Endothelial cell of umbilical vein (primary cell): ENCODE results near the gene TRIM37. TPM values are rescaled to one million over a fixed set of nuclear protein-coding genes. Genes with fewer than 3 reads are reported as not detected.

Experiments
- BruUV-seq: library from RNA; stranded (reverse); fragments of 400-500 nt; replicated peaks from 2 replicates; lab custom pipeline; 2021; lab: Mats Ljungman, UMichigan
- CTCF ChIA-PET: fragments of 300-600, 350-600 bp; sonication (Branson Sonifier 250); formaldehyde crosslinking; loops from one replicate; lab custom pipeline; 2021; ENCODE audit warnings: antibody characterized with exemption, inconsistent platforms; lab: Charles Lee
- POLR2A ChIA-PET: fragments of 300-600, 350-600 bp; sonication (Branson Sonifier 250); formaldehyde crosslinking; loops from one replicate; lab custom pipeline; 2021; ENCODE audit warnings: antibody characterized with exemption, inconsistent platforms; lab: Charles Lee
- DNase-seq: peaks from one replicate; pipeline ENCODE4 v3.0.0-alpha.2; 2011; ENCODE audit warnings: low read depth, low spot score
- FAIRE-seq: peaks from 2 replicates; lab custom pipeline; 2011; peaks lifted over from hg19 to GRCh38; lab: Jason Lieb, UNC
- H2AFZ ChIP-seq: 2 replicates; pipeline ENCODE4 v1.6.0; 2012; ENCODE audit warnings: low read depth, low read length, control low read depth, inconsistent platforms
- H3K27ac ChIP-seq: 2 replicates; pipeline ENCODE4 v1.5.1; 2011; ENCODE audit warnings: low read depth, mild to moderate bottlenecking, control low read depth, low read length, moderate library complexity; ENCODE audit not compliant: insufficient read depth
- H3K27me3 ChIP-seq, 2 experiments: 2 replicates each; pipeline versions ENCODE4 v1.6.0 to v1.6.1; 2011; ENCODE audit warnings: low read length in 2 of 2, mixed read lengths in 1 of 2; ENCODE audit not compliant: control insufficient read depth in 2 of 2, insufficient read depth in 2 of 2
- H3K36me3 ChIP-seq, 2 experiments: 2 replicates in 1 of 2; 3 replicates in 1 of 2; pipeline ENCODE4 v1.5.1; 2011; ENCODE audit warnings: low read length in 2 of 2, mild to moderate bottlenecking in 1 of 2, moderate library complexity in 1 of 2; ENCODE audit not compliant: control insufficient read depth in 2 of 2, insufficient read depth in 2 of 2; ENCODE audit errors: extremely low read depth in 1 of 2
- H3K4me1 ChIP-seq: 3 replicates; pipeline ENCODE4 v1.5.1; 2011; ENCODE audit warnings: mild to moderate bottlenecking, low read length; ENCODE audit not compliant: control insufficient read depth, insufficient read depth; ENCODE audit errors: extremely low read depth
- H3K4me2 ChIP-seq: 2 replicates; pipeline ENCODE4 v1.6.1; 2011; ENCODE audit warnings: low read length, control low read depth, mixed read lengths; ENCODE audit not compliant: insufficient read depth
- H3K4me3 ChIP-seq, 3 experiments: fragments of 200-600 bp in 1 of 3; sonication (generic), shearing (Covaris generic) in 1 of 3; replicated peaks in 1 of 3; 2 replicates each; pipeline ENCODE4 v1.5.1; 2011 to 2016; ENCODE audit warnings: control low read depth in 3 of 3, low read length in 3 of 3, mild to moderate bottlenecking in 2 of 3, inconsistent platforms in 1 of 3, low read depth in 1 of 3, moderate library complexity in 1 of 3; ENCODE audit not compliant: insufficient read depth in 1 of 3
- H3K79me2 ChIP-seq: 2 replicates; pipeline ENCODE4 v1.6.0; 2012; ENCODE audit warnings: low read length, inconsistent platforms; ENCODE audit not compliant: control insufficient read depth, insufficient read depth
- H3K9ac ChIP-seq: replicated peaks from 2 replicates; pipeline ENCODE3; 2011; ENCODE audit warnings: low read length, control low read depth; ENCODE audit not compliant: insufficient read depth; ENCODE audit errors: extremely low read depth
- H3K9me1 ChIP-seq: replicated peaks from 3 replicates; pipeline ENCODE4 v1.6.0; 2011; ENCODE audit warnings: mild to moderate bottlenecking, low read length; ENCODE audit not compliant: control insufficient read depth, insufficient read depth; ENCODE audit errors: extremely low read depth
- H3K9me3 ChIP-seq: replicated peaks from 2 replicates; pipeline ENCODE4 v1.5.1; 2012; ENCODE audit warnings: low read length, inconsistent platforms; ENCODE audit not compliant: control insufficient read depth, insufficient read depth
- H4K20me1 ChIP-seq: replicated peaks from 2 replicates; pipeline ENCODE3; 2011; ENCODE audit warnings: mild to moderate bottlenecking, low read length; ENCODE audit not compliant: control insufficient read depth, insufficient read depth; ENCODE audit errors: extremely low read depth
- EZH2 ChIP-seq: IDR thresholded peaks from 2 replicates; pipeline ENCODE4 v1.6.1; 2012; ENCODE audit warnings: borderline replicate concordance, low read depth, mild to moderate bottlenecking, moderate library complexity, low read length, inconsistent platforms; ENCODE audit not compliant: severe bottlenecking
- FOS ChIP-seq: IDR thresholded peaks from 2 replicates; pipeline ENCODE4 v1.6.1; 2011; ENCODE audit warnings: mild to moderate bottlenecking, low read length, moderate library complexity, borderline replicate concordance; ENCODE audit not compliant: insufficient read depth
- GATA2 ChIP-seq: IDR thresholded peaks from 2 replicates; pipeline ENCODE4 v1.7.0; 2011; ENCODE audit warnings: low read depth, mild to moderate bottlenecking, moderate library complexity, mixed read lengths, low read length; ENCODE audit not compliant: insufficient read length, insufficient read depth
- JUN ChIP-seq: IDR thresholded peaks from 2 replicates; pipeline ENCODE4 v1.6.1; 2011; ENCODE audit warnings: borderline replicate concordance, low read depth; ENCODE audit not compliant: insufficient read length, insufficient read depth
- MAX ChIP-seq: IDR thresholded peaks from 2 replicates; pipeline ENCODE4 v1.6.1; 2011; ENCODE audit not compliant: insufficient read depth, insufficient read length
- MYC ChIP-seq: IDR thresholded peaks from one replicate; pipeline ENCODE4 v1.6.1; 2011; ENCODE audit warnings: mild to moderate bottlenecking, low read depth, low read length
- POLR2A ChIP-seq: IDR thresholded peaks from 2 replicates; pipeline ENCODE4 v1.6.1; 2012; ENCODE audit warnings: low read depth, mild to moderate bottlenecking, control low read depth, low read length
- POLR2AphosphoS5 ChIP-seq: IDR thresholded peaks from 2 replicates; pipeline ENCODE4 v1.6.1; 2012; ENCODE audit warnings: low read depth, mild to moderate bottlenecking, control low read depth, low read length, moderate library complexity; ENCODE audit not compliant: insufficient read depth
- dilution Hi-C: fragments of 300-500 bp; cut with MboI; formaldehyde crosslinking; loops from one replicate; pipeline ENCODE4 v1.15.0; 2019; ENCODE audit warnings: low sequenced_read_pairs; ENCODE audit not compliant: extremely low pct_ligation_motif_present
- intact Hi-C: fragments of 100-400 bp; cut with micrococcal nuclease; formaldehyde crosslinking; loops from one replicate; pipeline ENCODE4 v1.10.0; 2022
- polyA plus RNA-seq, 4 experiments: library from polyadenylated mRNA; depleted of rRNA in 3 of 4; stranded (reverse) in 3 of 4; unstranded in 1 of 4; fragments of >200 nt; gene quantifications; 2 replicates each; pipeline versions ENCODE4 v1.2.1 to v1.2.3, GENCODE V29; 2011 to 2012; ENCODE audit warnings: missing spikeins in 1 of 4
- total RNA-seq: library from RNA; stranded (reverse); gene quantifications from 2 replicates; pipeline ENCODE4 v1.2.3, GENCODE V29; 2021
- TF ChIP-seq, protein P1 (sequence below), 2 donors: IDR thresholded peaks; 1 replicate in 1 of 2; 2 replicates in 1 of 2; pipeline ENCODE4 v1.5.1; 2011; ENCODE audit warnings: low read length in 2 of 2, mild to moderate bottlenecking in 2 of 2, moderate library complexity in 2 of 2, control low read depth in 1 of 2, inconsistent platforms in 1 of 2, low read depth in 1 of 2; ENCODE audit not compliant: insufficient read depth in 1 of 2; ENCODE audit errors: extremely low read depth in 1 of 2

The TRIM37 gene
- total and polyA plus RNA-seq, 2 donors (not counting 3 experiments of a cell fraction or from before 2014, with no cell fraction given): 18.8 to 41.9 TPM

DNA sequence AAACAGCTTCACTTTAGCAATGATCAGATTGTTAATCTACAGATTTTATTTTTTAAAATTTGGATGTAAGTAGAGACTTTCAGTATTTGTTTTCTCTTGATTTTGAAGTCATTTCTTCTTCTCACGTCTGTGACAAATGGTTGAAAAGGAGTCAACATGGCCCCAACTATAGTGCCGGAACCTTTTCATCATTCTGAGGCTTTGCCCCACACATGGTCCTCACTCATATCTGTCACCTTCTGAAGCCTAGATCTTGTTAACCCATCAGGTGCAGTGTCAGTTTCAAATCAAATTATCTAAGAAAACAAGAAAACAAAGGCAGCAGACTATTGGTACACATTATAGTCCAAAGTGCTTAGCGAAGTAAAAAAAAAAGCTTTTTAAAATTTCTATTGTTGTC lies 124.1 kb downstream of the TRIM37 start:
- FAIRE-seq (no peak), DNase-seq (no peak)
- H3K79me2 ChIP-seq: no peaks in the 10 kb centered on the region
- no peaks in the 10 kb centered on the region for H3K27me3 ChIP-seq
- intact Hi-C loops: no loop called here
- no peaks in the 10 kb centered on the region for H4K20me1 ChIP-seq
- no peak overlapping the region for H3K4me3 ChIP-seq
- H3K4me2 ChIP-seq: no peak overlapping the region
- ChIA-PET CTCF (no interaction called here), POLR2A (interaction anchor here (0.5 to 1.1 kb wide), 2 partner anchors 146 to 352 kb away, joined by 3 to 6 read pairs; no protein-coding TSS in a partner anchor)
- no peaks in the 10 kb centered on the region for H3K9me3 ChIP-seq
- no peak overlapping the region for H2AFZ ChIP-seq
- no peaks in the 10 kb centered on the region for H3K36me3 ChIP-seq
- H3K27ac ChIP-seq: no peak overlapping the region
- H3K4me1 ChIP-seq: no peaks in the 10 kb centered on the region
- no peak overlapping the region for H3K9ac ChIP-seq
- H3K9me1 ChIP-seq: no peaks in the 10 kb centered on the region
- BruUV-seq: no TSS peak
- dilution Hi-C loops: no loop called here
- TF ChIP-seq, protein P1, sequence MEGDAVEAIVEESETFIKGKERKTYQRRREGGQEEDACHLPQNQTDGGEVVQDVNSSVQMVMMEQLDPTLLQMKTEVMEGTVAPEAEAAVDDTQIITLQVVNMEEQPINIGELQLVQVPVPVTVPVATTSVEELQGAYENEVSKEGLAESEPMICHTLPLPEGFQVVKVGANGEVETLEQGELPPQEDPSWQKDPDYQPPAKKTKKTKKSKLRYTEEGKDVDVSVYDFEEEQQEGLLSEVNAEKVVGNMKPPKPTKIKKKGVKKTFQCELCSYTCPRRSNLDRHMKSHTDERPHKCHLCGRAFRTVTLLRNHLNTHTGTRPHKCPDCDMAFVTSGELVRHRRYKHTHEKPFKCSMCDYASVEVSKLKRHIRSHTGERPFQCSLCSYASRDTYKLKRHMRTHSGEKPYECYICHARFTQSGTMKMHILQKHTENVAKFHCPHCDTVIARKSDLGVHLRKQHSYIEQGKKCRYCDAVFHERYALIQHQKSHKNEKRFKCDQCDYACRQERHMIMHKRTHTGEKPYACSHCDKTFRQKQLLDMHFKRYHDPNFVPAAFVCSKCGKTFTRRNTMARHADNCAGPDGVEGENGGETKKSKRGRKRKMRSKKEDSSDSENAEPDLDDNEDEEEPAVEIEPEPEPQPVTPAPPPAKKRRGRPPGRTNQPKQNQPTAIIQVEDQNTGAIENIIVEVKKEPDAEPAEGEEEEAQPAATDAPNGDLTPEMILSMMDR (IDR thresholded peaks at IDR 0.05; ENCODE audit: extremely low read depth in 1 of 2, insufficient read depth in 1 of 2, low read depth in 1 of 2, low read length in 2 of 2): no peak
- TF ChIP-seq POLR2A: no peak
- TF ChIP-seq EZH2: no peak
- no peak for TF ChIP-seq POLR2AphosphoS5
- no peak for TF ChIP-seq FOS
- TF ChIP-seq JUN: no peak
- no peak for TF ChIP-seq MYC
- no peak for TF ChIP-seq MAX
- TF ChIP-seq GATA2: no peak
